Mesodermal cell (in vitro differentiated cells): Measurements from ENCODE around the gene MGME1.

Experiments
- H3K27ac ChIP-seq: 2 replicates; pipeline ENCODE4 v1.7.0; 2013; ENCODE audit warnings: mild to moderate bottlenecking, low read depth, low read length, moderate library complexity; ENCODE audit not compliant: severe bottlenecking
- H3K36me3 ChIP-seq: 2 replicates; pipeline ENCODE4 v1.7.1; 2013; ENCODE audit warnings: mild to moderate bottlenecking, low read length, moderate library complexity; ENCODE audit not compliant: control insufficient read depth, insufficient read depth
- H3K4me1 ChIP-seq: one replicate; pipeline ENCODE4 v1.7.1; 2013; ENCODE audit warnings: mild to moderate bottlenecking, low read length; ENCODE audit not compliant: insufficient read depth, control insufficient read depth, poor library complexity, severe bottlenecking
- H3K4me3 ChIP-seq: 2 replicates; pipeline ENCODE4 v1.7.0; 2013; ENCODE audit warnings: low read length, control low read depth, mild to moderate bottlenecking; ENCODE audit not compliant: insufficient read depth, poor library complexity, severe bottlenecking; ENCODE audit errors: extremely low read depth
- H3K9me3 ChIP-seq: 2 replicates; pipeline ENCODE4 v1.7.1; 2013; ENCODE audit warnings: mild to moderate bottlenecking, low read length, moderate library complexity; ENCODE audit not compliant: control insufficient read depth
- WGBS, 2 experiments: methylation state at CpG; one replicate each; pipeline ENCODE4 v1.1.5; 2013; ENCODE audit warnings: missing lambda C conversion rate in 2 of 2; ENCODE audit not compliant: insufficient coverage in 2 of 2; 5-methylcytosine and 5-hydroxymethylcytosine counted together

The MGME1 gene

GRCh38 chr20:18007534-18008292 is 38.9 kb downstream of the MGME1 start:
- H3K27ac ChIP-seq, result no peak overlapping the region
- H3K4me3 ChIP-seq, result no peak overlapping the region
- no peaks in the 10 kb centered on the region for H3K36me3 ChIP-seq
- peaks cover 3% of the 10 kb centered on the region for H3K4me1 ChIP-seq
- H3K9me3 ChIP-seq, result no peaks in the 10 kb centered on the region
- 86 to 87% methylated on average over 14 to 19 of the region's 19 CpGs for WGBS, 2 experiments

GRCh38 chr20:18009116-18009515 is 40.3 kb downstream of the MGME1 start:
- peaks cover 3% of the 10 kb centered on the region for H3K4me1 ChIP-seq
- WGBS, 2 experiments, result 90 to 100% methylated on average over 5 of the region's 7 CpGs
- H3K27ac ChIP-seq, result no peak overlapping the region
- H3K9me3 ChIP-seq, result no peaks in the 10 kb centered on the region
- H3K4me3 ChIP-seq, result no peak overlapping the region
- no peaks in the 10 kb centered on the region for H3K36me3 ChIP-seq

- Histone ChIP-seq H3K4me1 (no peaks in the 10 kb centered on the region), H3K27ac (no peak overlapping the region), H3K9me3 (no peaks in the 10 kb centered on the region), H3K36me3 (no peaks in the 10 kb centered on the region), H3K4me3 (no peak overlapping the region)
- WGBS, 2 experiments, result 89 to 93% methylated on average over 10 to 13 of the region's 14 CpGs
These were observed 42.7 kb downstream of the MGME1 start for GRCh38 chr20:18011482-18011881.

GRCh38 chr20:18011951-18012645 is 43.3 kb downstream of the MGME1 start:
- Histone ChIP-seq H3K4me3 (no peak overlapping the region), H3K27ac (no peak overlapping the region), H3K36me3 (no peaks in the 10 kb centered on the region), H3K4me1 (no peaks in the 10 kb centered on the region), H3K9me3 (no peaks in the 10 kb centered on the region)
- WGBS, 2 experiments, result 95% methylated on average over 9 to 12 of the region's 21 CpGs

- Histone ChIP-seq H3K9me3 (no peaks in the 10 kb centered on the region), H3K36me3 (no peaks in the 10 kb centered on the region), H3K27ac (no peak overlapping the region), H3K4me1 (no peaks in the 10 kb centered on the region), H3K4me3 (no peak overlapping the region)
- 80 to 100% methylated on average over 1 to 2 of the region's 2 CpGs for WGBS, 2 experiments
These were observed 44.1 kb downstream of the MGME1 start for GRCh38 chr20:18012901-18013300.

GRCh38 chr20:18014411-18014810 is 45.6 kb downstream of the MGME1 start:
- no peaks in the 10 kb centered on the region for H3K9me3 ChIP-seq
- no peaks in the 10 kb centered on the region for H3K36me3 ChIP-seq
- no peak overlapping the region for H3K4me3 ChIP-seq
- WGBS, 2 experiments, result 86 to 92% methylated on average over 3 to 4 of the region's 6 CpGs
- H3K27ac ChIP-seq, result no peak overlapping the region
- no peaks in the 10 kb centered on the region for H3K4me1 ChIP-seq

GRCh38 chr20:18016772-18017171 is 48.0 kb downstream of the MGME1 start:
- H3K9me3 ChIP-seq, result no peaks in the 10 kb centered on the region
- no peaks in the 10 kb centered on the region for H3K4me1 ChIP-seq
- no peak overlapping the region for H3K27ac ChIP-seq
- WGBS, 2 experiments, result 96% methylated on average over 3 of the region's 3 CpGs; no CpG with 5 or more reads in 1 of the 2 experiments
- no peak overlapping the region for H3K4me3 ChIP-seq
- H3K36me3 ChIP-seq, result no peaks in the 10 kb centered on the region

- Histone ChIP-seq H3K4me3 (no peak overlapping the region), H3K27ac (no peak overlapping the region), H3K9me3 (no peaks in the 10 kb centered on the region), H3K4me1 (no peaks in the 10 kb centered on the region), H3K36me3 (no peaks in the 10 kb centered on the region)
- 91 to 93% methylated on average over 10 of the region's 10 CpGs for WGBS, 2 experiments
These were observed 49.3 kb downstream of the MGME1 start for GRCh38 chr20:18018100-18018499.

GRCh38 chr20:18019068-18019467 is 50.2 kb downstream of the MGME1 start:
- no peak overlapping the region for H3K27ac ChIP-seq
- H3K9me3 ChIP-seq, result no peaks in the 10 kb centered on the region
- no peaks in the 10 kb centered on the region for H3K36me3 ChIP-seq
- no peak overlapping the region for H3K4me3 ChIP-seq
- no peaks in the 10 kb centered on the region for H3K4me1 ChIP-seq
- WGBS, 2 experiments, result 0 to 14% methylated on average over 1 of the region's 1 CpG

GRCh38 chr20:18020931-18021330 is 52.1 kb downstream of the MGME1 start:
- WGBS, 2 experiments, result 82 to 85% methylated on average over 7 of the region's 7 CpGs
- Histone ChIP-seq H3K4me1 (no peaks in the 10 kb centered on the region), H3K36me3 (no peaks in the 10 kb centered on the region), H3K9me3 (no peaks in the 10 kb centered on the region), H3K4me3 (no peak overlapping the region), H3K27ac (no peak overlapping the region)

GRCh38 chr20:18024606-18025127 is 55.8 kb downstream of the MGME1 start:
- no peaks in the 10 kb centered on the region for H3K9me3 ChIP-seq
- no peaks in the 10 kb centered on the region for H3K36me3 ChIP-seq
- H3K4me3 ChIP-seq, result no peak overlapping the region
- H3K4me1 ChIP-seq, result no peaks in the 10 kb centered on the region
- H3K27ac ChIP-seq, result no peak overlapping the region
- WGBS, 2 experiments, result 85 to 92% methylated on average over 13 to 15 of the region's 15 CpGs
